WTC11 (cell line): ENCODE results near the gene RMDN3. TPM values are rescaled to one million over a fixed set of nuclear protein-coding genes. Genes with fewer than 3 reads are reported as not detected.

Experiments
- ATAC-seq: fragments of 200-7000 bp; cut with Tn5 transposase; 2 replicates; pipeline ENCODE4 v1.10.0; 2021; ENCODE audit warnings: mild to moderate bottlenecking, moderate library complexity
- CTCF ChIA-PET: fragments of 300-600 bp; sonication (Branson Sonifier 250); formaldehyde crosslinking; loops from one replicate; lab custom pipeline; 2021; ENCODE audit warnings: antibody characterized with exemption; lab: Charles Lee
- POLR2A ChIA-PET: fragments of 350-600 bp; sonication (Branson Sonifier 250); formaldehyde crosslinking; loops from one replicate; lab custom pipeline; 2021; ENCODE audit warnings: antibody characterized with exemption; lab: Charles Lee
- DNase-seq: peaks from one replicate; pipeline ENCODE4 v3.0.0; 2021; ENCODE audit warnings: low spot score
- H3K27ac Mint-ChIP-seq: 2 replicates; pipeline ENCODE4 v1.8.0; 2021; ENCODE audit warnings: mixed read lengths
- H3K27me3 Mint-ChIP-seq: 2 replicates; pipeline ENCODE4 v1.8.0; 2021; ENCODE audit warnings: low read depth, mild to moderate bottlenecking, moderate library complexity, mixed read lengths
- H3K36me3 Mint-ChIP-seq: 2 replicates; pipeline ENCODE4 v1.8.0; 2021; ENCODE audit warnings: mixed read lengths
- H3K4me1 Mint-ChIP-seq: 2 replicates; pipeline ENCODE4 v1.8.0; 2022; ENCODE audit warnings: mixed read lengths
- H3K4me3 Mint-ChIP-seq: 2 replicates; pipeline ENCODE4 v1.8.0; 2021; ENCODE audit warnings: mild to moderate bottlenecking, moderate library complexity, mixed read lengths
- H3K9me3 Mint-ChIP-seq: 2 replicates; pipeline ENCODE4 v1.8.0; 2021; ENCODE audit warnings: mixed read lengths
- ATF1 ChIP-seq: sonication (generic); formaldehyde crosslinking; IDR thresholded peaks from 2 replicates; pipeline ENCODE4 v1.8.1; 2023; ENCODE audit warnings: mild to moderate bottlenecking, moderate library complexity, missing genetic modification reagents
- CBFB ChIP-seq: sonication (generic); formaldehyde crosslinking; IDR thresholded peaks from 2 replicates; pipeline ENCODE4 v1.8.1; 2022; ENCODE audit warnings: mild to moderate bottlenecking, low read depth, missing genetic modification reagents
- CDX4 ChIP-seq: fragments of 250-450 bp; sonication (Bioruptor Pico); IDR thresholded peaks from 2 replicates; pipeline ENCODE4 v1.9.0; 2021; ENCODE audit warnings: moderate library complexity, mild to moderate bottlenecking, inconsistent platforms, borderline replicate concordance
- CREB1 ChIP-seq: sonication (generic); formaldehyde crosslinking; IDR thresholded peaks from 2 replicates; pipeline ENCODE4 v1.8.0; 2023; ENCODE audit warnings: mild to moderate bottlenecking, missing genetic modification reagents
- CREM ChIP-seq: sonication (generic); formaldehyde crosslinking; IDR thresholded peaks from 2 replicates; pipeline ENCODE4 v1.8.1; 2022; ENCODE audit warnings: mild to moderate bottlenecking, missing genetic modification reagents, moderate library complexity
- ETV6 ChIP-seq: sonication (generic); formaldehyde crosslinking; IDR thresholded peaks from 2 replicates; pipeline ENCODE4 v1.8.1; 2022; ENCODE audit warnings: mild to moderate bottlenecking, missing genetic modification reagents
- FOXK1 ChIP-seq: sonication (generic); formaldehyde crosslinking; IDR thresholded peaks from 2 replicates; pipeline ENCODE4 v1.8.0; 2022; ENCODE audit warnings: mild to moderate bottlenecking, moderate library complexity, missing genetic modification reagents
- FOXP4 ChIP-seq: sonication (generic); formaldehyde crosslinking; IDR thresholded peaks from 2 replicates; pipeline ENCODE4 v1.8.0; 2022; ENCODE audit warnings: mild to moderate bottlenecking, missing genetic modification reagents
- GTF2I ChIP-seq: fragments of 250-450 bp; sonication (Bioruptor Pico); conservative IDR thresholded peaks from 2 replicates; pipeline ENCODE4 v1.4.0; 2021; ENCODE audit warnings: mild to moderate bottlenecking
- HMGXB4 ChIP-seq: sonication (generic); formaldehyde crosslinking; IDR thresholded peaks from 2 replicates; pipeline ENCODE4 v1.8.1; 2023; ENCODE audit warnings: mild to moderate bottlenecking, moderate library complexity, missing genetic modification reagents
- NFATC4 ChIP-seq: fragments of 250-450 bp; sonication (Bioruptor Pico); IDR thresholded peaks from 2 replicates; pipeline ENCODE4 v1.9.0; 2021; ENCODE audit warnings: mild to moderate bottlenecking
- NFYB ChIP-seq: sonication (generic); formaldehyde crosslinking; conservative IDR thresholded peaks from 2 replicates; pipeline ENCODE4 v1.8.0; 2022; ENCODE audit warnings: low read depth, missing genetic modification reagents
- NR1H2 ChIP-seq: sonication (generic); formaldehyde crosslinking; IDR thresholded peaks from 2 replicates; pipeline ENCODE4 v1.9.0; 2021; ENCODE audit warnings: mild to moderate bottlenecking, moderate library complexity, missing genetic modification reagents
- NR3C1 ChIP-seq: sonication (generic); formaldehyde crosslinking; conservative IDR thresholded peaks from 2 replicates; pipeline ENCODE4 v1.8.1; 2023; ENCODE audit warnings: low read depth, mild to moderate bottlenecking, missing genetic modification reagents
- OVOL2 ChIP-seq: fragments of 250-450 bp; sonication (Bioruptor Pico); IDR thresholded peaks from 2 replicates; pipeline ENCODE4 v1.9.0; 2021; ENCODE audit warnings: mild to moderate bottlenecking, borderline replicate concordance
- PRRX2 ChIP-seq: fragments of 250-450 bp; sonication (Bioruptor Pico); IDR thresholded peaks from 2 replicates; pipeline ENCODE4 v1.8.0; 2021; ENCODE audit warnings: mild to moderate bottlenecking
- SMAD3 ChIP-seq: sonication (generic); formaldehyde crosslinking; IDR thresholded peaks from 2 replicates; pipeline ENCODE4 v1.8.0; 2022; ENCODE audit warnings: missing genetic modification reagents, mild to moderate bottlenecking, borderline replicate concordance
- SP1 ChIP-seq: sonication (generic); formaldehyde crosslinking; conservative IDR thresholded peaks from 2 replicates; pipeline ENCODE4 v1.8.1; 2022; ENCODE audit warnings: missing genetic modification reagents
- TEAD1 ChIP-seq: sonication (generic); formaldehyde crosslinking; IDR thresholded peaks from 2 replicates; pipeline ENCODE4 v1.8.0; 2022; ENCODE audit warnings: mild to moderate bottlenecking, missing genetic modification reagents
- ZNF317 ChIP-seq: sonication (generic); formaldehyde crosslinking; IDR thresholded peaks from 2 replicates; pipeline ENCODE4 v1.8.1; 2023; ENCODE audit warnings: low read depth, mild to moderate bottlenecking, moderate library complexity, missing genetic modification reagents, borderline replicate concordance
- ZNF423 ChIP-seq: fragments of 250-450 bp; sonication (Bioruptor Pico); IDR thresholded peaks from 2 replicates; pipeline ENCODE4 v2.1.2; 2022; ENCODE audit warnings: mild to moderate bottlenecking, moderate library complexity
- total RNA-seq: library from RNA; stranded (reverse); gene quantifications from 3 replicates; pipeline ENCODE4 v1.2.3, GENCODE V29; 2021
- TF ChIP-seq, protein P1 (sequence below): fragments of 250-450 bp; sonication (Bioruptor Pico); conservative IDR thresholded peaks from 2 replicates; pipeline ENCODE4 v1.9.0; 2021; ENCODE audit warnings: mild to moderate bottlenecking
- TF ChIP-seq, protein P2 (sequence below): sonication (generic); formaldehyde crosslinking; IDR thresholded peaks from 2 replicates; pipeline ENCODE4 v1.8.1; 2022; ENCODE audit warnings: mild to moderate bottlenecking, missing genetic modification reagents, moderate library complexity, borderline replicate concordance
- TF ChIP-seq, protein P3 (sequence below): fragments of 250-450 bp; sonication (Bioruptor Pico); IDR thresholded peaks from 2 replicates; pipeline ENCODE4 v1.9.0; 2021; ENCODE audit warnings: mild to moderate bottlenecking

The RMDN3 gene
- total RNA-seq, 1 experiment from 2014 or later: 22.8 TPM

DNA sequence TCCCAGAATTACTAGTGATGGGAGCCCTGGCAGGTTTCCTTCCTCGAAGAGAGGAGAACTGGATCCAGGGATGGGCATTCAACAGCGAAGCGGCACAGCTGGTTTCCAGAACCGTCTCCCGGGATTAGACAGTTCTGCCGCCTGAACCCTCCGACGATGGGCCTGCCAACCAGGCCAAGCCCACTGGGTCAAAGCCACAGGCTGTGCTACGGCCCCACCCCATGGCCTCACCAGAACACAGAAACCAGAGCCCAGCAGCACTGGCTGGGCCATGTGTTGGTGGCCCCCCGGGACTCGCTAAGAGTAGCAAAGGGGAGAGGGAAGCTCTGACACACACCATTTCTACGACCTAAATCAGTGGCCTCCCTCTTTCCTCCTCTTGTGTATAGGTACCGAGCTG lies 17.0 kb upstream of the RMDN3 start:
- H3K27ac Mint-ChIP-seq: no peak overlapping the region
- H3K4me1 Mint-ChIP-seq: peaks cover 5% of the 10 kb centered on the region
- no peaks in the 10 kb centered on the region for H3K27me3 Mint-ChIP-seq
- TF ChIP-seq CREM (CRISPR knock-in tag) (no peak), SMAD3 (CRISPR knock-in tag) (no peak), TEAD1 (no peak), OVOL2 (CRISPR knock-in tag) (no peak), PRRX2 (no peak), CBFB (CRISPR knock-in tag) (no peak), NR3C1 (CRISPR knock-in tag) (no peak), FOXP4 (no peak), NFATC4 (no peak)
- TF ChIP-seq, protein P1, sequence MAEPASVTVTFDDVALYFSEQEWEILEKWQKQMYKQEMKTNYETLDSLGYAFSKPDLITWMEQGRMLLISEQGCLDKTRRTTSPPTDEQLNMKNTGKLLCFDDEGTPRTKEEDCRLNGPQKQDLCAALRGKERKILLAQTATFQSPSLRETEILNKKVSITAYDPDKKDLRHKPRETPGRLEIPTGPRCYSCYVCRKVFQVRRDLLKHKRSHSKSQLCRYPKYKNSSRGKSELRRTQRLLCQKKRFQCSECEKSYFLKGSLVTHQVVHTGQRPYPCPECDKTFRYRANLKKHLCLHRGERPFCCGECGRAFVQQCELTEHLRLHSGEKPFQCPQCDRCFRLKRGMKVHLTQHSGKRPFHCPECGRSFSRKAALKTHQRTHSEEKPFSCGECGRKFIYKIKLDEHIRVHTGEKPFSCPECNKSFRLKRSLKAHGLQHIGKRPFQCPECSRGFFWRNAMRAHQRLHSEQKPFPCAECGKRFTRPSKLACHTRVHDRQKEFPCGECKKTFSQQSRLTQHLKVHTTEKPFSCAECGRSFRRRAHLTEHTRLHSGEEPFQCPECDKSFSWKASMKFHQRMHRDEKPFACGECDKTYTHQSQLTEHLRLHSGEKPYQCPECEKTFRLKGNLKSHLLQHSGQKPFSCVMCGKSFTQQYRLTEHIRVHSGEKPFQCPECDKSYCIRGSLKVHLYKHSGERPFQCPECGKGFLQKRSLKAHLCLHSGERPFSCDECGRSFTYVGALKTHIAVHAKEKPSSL (CRISPR knock-in tag): no peak
- TF ChIP-seq, protein P2, sequence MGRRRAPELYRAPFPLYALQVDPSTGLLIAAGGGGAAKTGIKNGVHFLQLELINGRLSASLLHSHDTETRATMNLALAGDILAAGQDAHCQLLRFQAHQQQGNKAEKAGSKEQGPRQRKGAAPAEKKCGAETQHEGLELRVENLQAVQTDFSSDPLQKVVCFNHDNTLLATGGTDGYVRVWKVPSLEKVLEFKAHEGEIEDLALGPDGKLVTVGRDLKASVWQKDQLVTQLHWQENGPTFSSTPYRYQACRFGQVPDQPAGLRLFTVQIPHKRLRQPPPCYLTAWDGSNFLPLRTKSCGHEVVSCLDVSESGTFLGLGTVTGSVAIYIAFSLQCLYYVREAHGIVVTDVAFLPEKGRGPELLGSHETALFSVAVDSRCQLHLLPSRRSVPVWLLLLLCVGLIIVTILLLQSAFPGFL (CRISPR knock-in tag): no peak
- TF ChIP-seq, all 79 proteins: peak for 0
- ATAC-seq (no peak), DNase-seq (no peak)
- POLR2A ChIA-PET: interaction anchor here (1.2 kb wide), 1 partner anchor 77 kb away, joined by 4 read pairs; the partner anchor contains the start of gene RAD51
- H3K9me3 Mint-ChIP-seq: no peaks in the 10 kb centered on the region
- no peak overlapping the region for H3K4me3 Mint-ChIP-seq
- CTCF ChIA-PET: interaction anchor here (1.1 to 1.6 kb wide), 2 partner anchors 10 to 102 kb away, joined by 3 to 4 read pairs; partner anchors contain the start of gene RHOV
- H3K36me3 Mint-ChIP-seq: peaks cover 16% of the 10 kb centered on the region

GRCh38 chr15:40771242-40771641 lies 16.2 kb upstream of the RMDN3 start:
- H3K4me1 Mint-ChIP-seq: peaks cover 12% of the 10 kb centered on the region
- no peaks in the 10 kb centered on the region for H3K27me3 Mint-ChIP-seq
- H3K4me3 Mint-ChIP-seq: no peak overlapping the region
- no peak overlapping the region for H3K27ac Mint-ChIP-seq
- peaks cover 9% of the 10 kb centered on the region for H3K36me3 Mint-ChIP-seq
- CTCF ChIA-PET: interaction anchor here (0.9 to 1.6 kb wide), 2 partner anchors 11 to 22 kb away, joined by 3 to 4 read pairs; no protein-coding TSS in a partner anchor
- POLR2A ChIA-PET: interaction anchor here (1.2 kb wide), 1 partner anchor 76 kb away, joined by 4 read pairs; the partner anchor contains the start of gene RAD51
- H3K9me3 Mint-ChIP-seq: no peaks in the 10 kb centered on the region
- ATAC-seq (no peak), DNase-seq (no peak)
- TF ChIP-seq, protein P3, sequence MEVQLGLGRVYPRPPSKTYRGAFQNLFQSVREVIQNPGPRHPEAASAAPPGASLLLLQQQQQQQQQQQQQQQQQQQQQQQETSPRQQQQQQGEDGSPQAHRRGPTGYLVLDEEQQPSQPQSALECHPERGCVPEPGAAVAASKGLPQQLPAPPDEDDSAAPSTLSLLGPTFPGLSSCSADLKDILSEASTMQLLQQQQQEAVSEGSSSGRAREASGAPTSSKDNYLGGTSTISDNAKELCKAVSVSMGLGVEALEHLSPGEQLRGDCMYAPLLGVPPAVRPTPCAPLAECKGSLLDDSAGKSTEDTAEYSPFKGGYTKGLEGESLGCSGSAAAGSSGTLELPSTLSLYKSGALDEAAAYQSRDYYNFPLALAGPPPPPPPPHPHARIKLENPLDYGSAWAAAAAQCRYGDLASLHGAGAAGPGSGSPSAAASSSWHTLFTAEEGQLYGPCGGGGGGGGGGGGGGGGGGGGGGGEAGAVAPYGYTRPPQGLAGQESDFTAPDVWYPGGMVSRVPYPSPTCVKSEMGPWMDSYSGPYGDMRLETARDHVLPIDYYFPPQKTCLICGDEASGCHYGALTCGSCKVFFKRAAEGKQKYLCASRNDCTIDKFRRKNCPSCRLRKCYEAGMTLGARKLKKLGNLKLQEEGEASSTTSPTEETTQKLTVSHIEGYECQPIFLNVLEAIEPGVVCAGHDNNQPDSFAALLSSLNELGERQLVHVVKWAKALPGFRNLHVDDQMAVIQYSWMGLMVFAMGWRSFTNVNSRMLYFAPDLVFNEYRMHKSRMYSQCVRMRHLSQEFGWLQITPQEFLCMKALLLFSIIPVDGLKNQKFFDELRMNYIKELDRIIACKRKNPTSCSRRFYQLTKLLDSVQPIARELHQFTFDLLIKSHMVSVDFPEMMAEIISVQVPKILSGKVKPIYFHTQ (CRISPR knock-in tag): no peak
- no peak for TF ChIP-seq ETV6 (CRISPR knock-in tag)
- no peak for TF ChIP-seq HMGXB4 (CRISPR knock-in tag)
- TF ChIP-seq FOXK1 (CRISPR knock-in tag): no peak
- TF ChIP-seq ZNF317: no peak
- no peak for TF ChIP-seq ATF1 (CRISPR knock-in tag)
- TF ChIP-seq GTF2I (CRISPR knock-in tag): no peak
- no peak for TF ChIP-seq SP1 (CRISPR knock-in tag)
- no peak for TF ChIP-seq ZNF423 (CRISPR knock-in tag)
- TF ChIP-seq TEAD1: no peak
- TF ChIP-seq PRRX2: no peak
- no peak for TF ChIP-seq CREB1 (CRISPR knock-in tag)
- TF ChIP-seq CDX4: no peak
- TF ChIP-seq NFYB (CRISPR knock-in tag): no peak
- TF ChIP-seq NR1H2: no peak
